GM12864 (cell line): ENCODE data around the gene COA8.

Experiments
- DNase-seq: peaks from one replicate; pipeline ENCODE4 v3.0.0-alpha.2; 2011; ENCODE audit warnings: low read depth
- H3K4me3 ChIP-seq: 2 replicates; pipeline ENCODE4 v1.5.1; 2011; ENCODE audit warnings: mild to moderate bottlenecking, low read depth, low read length, control low read depth
- TF ChIP-seq, protein P1 (sequence below): IDR thresholded peaks from 2 replicates; pipeline ENCODE4 v1.5.1; 2011; ENCODE audit warnings: low read depth, mild to moderate bottlenecking, moderate library complexity, low read length, control low read depth, inconsistent platforms; ENCODE audit errors: missing control alignments

COA8 gene

DNA sequence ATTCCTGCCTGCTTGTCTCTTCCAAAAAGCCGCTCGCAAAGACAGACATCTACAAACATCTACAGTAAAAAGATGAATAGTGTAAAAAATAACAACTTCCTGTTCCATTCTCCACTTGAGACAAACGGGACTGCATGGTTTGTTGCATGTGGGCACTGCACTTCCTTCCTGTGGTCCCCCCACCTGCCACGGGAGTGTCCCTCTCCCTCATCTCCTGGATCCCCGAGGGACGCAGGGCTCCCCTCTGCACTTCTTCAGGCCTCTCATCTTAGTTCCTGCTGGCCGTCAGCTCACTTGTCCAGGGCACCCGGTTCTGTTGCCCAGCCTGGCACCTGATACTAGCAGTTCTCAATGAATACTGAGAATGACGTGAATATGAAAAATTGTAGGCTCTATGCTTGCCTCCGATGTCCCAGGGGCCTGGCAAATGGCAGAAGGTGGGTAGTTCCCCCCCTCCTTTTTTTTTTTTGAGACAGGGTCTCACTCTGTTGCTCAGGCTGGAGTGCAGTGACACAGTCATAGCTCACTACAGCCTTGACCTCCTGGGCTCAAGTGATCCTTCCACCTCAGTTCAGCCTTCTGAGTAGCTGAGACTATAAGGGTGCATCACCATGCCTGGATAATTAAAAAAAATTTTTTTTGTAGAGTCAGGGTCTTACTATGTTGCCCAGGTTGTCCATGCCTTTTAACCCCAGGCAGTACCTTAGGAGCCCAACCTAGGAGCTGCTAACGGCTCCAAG, 62.8 kb downstream of the COA8 start:
- no peak for DNase-seq
- TF ChIP-seq, protein P1, sequence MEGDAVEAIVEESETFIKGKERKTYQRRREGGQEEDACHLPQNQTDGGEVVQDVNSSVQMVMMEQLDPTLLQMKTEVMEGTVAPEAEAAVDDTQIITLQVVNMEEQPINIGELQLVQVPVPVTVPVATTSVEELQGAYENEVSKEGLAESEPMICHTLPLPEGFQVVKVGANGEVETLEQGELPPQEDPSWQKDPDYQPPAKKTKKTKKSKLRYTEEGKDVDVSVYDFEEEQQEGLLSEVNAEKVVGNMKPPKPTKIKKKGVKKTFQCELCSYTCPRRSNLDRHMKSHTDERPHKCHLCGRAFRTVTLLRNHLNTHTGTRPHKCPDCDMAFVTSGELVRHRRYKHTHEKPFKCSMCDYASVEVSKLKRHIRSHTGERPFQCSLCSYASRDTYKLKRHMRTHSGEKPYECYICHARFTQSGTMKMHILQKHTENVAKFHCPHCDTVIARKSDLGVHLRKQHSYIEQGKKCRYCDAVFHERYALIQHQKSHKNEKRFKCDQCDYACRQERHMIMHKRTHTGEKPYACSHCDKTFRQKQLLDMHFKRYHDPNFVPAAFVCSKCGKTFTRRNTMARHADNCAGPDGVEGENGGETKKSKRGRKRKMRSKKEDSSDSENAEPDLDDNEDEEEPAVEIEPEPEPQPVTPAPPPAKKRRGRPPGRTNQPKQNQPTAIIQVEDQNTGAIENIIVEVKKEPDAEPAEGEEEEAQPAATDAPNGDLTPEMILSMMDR = no peak
- H3K4me3 ChIP-seq = no peak overlapping the region

DNA sequence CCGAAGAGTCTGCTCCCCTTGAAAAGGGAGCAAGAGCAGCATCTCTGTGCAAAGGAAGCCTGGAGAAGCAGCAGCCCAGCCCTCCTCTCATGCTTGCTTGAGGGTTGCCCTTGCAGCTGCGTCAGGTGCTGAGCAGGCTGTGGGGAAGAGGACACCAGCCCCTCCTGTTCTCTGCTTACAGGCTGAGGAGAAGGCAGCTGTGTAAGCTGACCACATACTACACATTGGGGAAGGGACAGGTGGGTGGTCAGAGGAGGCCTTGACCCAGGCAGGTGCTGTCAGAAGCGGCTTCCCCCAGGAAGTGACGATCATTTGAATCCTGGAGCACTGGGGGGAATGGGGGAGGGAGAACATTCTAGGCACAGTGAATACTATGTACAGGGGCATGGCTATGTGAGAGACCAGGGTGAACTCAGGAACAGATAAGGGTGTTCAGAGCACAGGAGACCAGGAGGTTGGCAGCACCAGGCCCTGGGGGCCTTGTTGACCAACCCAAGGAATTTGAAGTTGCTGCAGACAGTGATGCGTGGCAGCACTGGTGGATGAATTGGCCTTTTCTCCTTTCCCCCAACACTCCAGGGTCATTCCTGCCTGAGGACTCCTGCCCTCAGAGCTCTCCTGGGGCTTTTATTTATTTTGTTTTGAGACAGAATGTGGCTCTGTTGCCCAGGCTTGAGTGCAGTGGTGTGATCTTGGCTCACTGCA, 63.5 kb downstream of the COA8 start:
- TF ChIP-seq, protein P1 = no peak
- H3K4me3 ChIP-seq = no peak overlapping the region
- no peak for DNase-seq

DNA sequence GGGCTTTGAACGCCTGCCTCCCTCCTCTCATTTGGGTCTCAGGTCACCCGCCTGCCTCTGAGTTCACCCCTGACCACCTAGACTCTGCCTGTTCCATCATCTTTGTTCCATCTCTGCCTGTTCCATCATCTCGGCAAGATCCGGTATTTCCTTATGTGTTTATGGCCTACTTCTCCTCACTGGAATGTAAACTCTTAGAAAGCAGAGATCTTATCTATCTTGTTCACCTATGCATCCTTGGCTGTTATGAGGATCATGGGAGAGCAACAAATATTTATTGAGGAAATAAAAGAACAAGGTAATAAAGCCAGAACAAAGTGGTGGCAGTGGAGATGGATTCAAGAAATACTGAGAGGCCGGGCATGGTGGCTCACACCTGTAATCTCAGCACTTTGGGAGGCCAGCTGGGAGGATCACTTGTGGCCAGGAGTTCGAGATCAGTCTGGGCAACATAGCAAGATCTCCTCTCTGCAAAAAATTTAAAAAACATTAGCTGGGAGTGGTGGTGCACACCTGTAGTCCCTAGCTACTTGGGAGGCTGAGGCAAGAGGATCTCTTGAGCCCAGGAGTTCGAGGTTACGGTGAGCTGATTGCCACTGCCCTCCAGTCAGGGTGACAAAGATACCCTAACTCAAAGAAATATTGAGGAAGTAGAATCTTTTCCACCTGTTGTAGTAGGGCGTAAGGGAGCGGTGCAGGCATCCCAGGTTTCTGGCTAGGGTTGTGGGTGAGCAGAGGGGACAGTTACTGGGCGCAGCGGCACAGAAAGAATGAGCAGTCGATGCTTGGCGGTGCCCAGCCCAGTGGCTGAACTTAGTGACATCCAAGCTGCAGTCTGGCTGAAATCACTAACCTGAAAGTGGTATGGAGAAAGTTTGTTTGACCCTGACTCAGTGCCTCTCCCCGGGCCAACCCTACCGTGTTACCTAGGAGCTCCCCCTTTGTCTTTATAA, 64.6 kb downstream of the COA8 start:
- TF ChIP-seq, protein P1 = no peak
- no peak overlapping the region for H3K4me3 ChIP-seq
- no peak for DNase-seq

DNA sequence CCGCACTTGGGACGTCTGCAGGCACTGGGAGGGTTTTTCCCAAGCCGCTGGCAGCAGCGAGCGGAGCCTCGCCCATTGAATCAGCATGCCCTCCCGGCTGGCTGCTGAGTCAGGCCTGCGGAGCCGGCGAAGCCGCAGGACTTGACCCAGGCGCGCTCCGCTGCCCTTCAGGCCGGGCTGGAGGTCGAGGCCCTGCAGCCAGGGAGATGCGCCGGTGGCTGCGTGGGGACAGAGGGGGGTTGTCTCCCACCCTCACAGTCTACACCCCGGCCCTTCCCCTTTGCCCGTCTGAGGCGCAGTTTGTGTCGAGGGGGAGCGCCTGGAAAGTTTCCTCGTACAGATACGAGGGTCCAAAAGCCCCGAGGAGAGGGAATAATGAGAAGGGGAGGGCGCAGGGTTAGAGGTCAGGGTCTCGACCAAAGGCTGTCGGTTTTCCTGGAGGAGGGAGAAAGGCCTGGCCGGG, 65.5 kb downstream of the COA8 start:
- peak overlapping the region; percentile 96 for H3K4me3 ChIP-seq
- TF ChIP-seq, protein P1 = no peak
- DNase-seq = no peak

DNA sequence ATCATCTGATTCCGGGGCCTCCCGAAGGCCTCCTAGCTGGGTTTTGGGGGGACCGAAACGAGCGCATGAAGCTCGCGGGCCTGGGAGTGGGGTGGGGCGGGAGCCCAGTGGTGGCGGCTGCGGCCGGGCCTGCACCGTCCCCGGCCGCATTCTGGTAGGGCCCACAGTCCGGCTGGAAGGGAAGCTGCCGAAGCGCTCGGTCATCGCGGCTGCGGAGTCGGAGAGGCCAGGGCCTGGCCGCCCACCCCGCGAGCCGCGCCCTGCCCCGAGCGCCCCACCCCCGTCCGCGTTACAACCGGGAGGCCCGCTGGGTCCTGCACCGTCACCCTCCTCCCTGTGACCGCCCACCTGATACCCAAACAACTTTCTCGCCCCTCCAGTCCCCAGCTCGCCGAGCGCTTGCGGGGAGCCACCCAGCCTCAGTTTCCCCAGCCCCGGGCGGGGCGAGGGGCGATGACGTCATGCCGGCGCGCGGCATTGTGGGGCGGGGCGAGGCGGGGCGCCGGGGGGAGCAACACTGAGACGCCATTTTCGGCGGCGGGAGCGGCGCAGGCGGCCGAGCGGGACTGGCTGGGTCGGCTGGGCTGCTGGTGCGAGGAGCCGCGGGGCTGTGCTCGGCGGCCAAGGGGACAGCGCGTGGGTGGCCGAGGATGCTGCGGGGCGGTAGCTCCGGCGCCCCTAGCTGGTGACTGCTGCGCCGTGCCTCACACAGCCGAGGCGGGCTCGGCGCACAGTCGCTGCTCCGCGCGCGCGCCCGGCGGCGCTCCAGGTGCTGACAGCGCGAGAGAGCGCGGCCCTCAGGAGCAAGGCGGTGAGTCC, 66.1 kb downstream of the COA8 start, which contains the start of gene KLC1:
KLC1 (plus strand) TSS at position 528 of the 819 bp plus-strand sequence. CDS start 25,354 bp downstream, outside the sequence.
- peak within 1 kb of the TSS; percentile 96 for H3K4me3 ChIP-seq
- TF ChIP-seq, protein P1 = no peak
- DNase-seq = no peak
